GM12801 (cell line): ENCODE data around the gene WDR75.

Experiments
- CTCF ChIP-seq: IDR thresholded peaks from one replicate; pipeline ENCODE4 v1.5.1; 2011; ENCODE audit warnings: control low read depth; ENCODE audit not compliant: insufficient read length; ENCODE audit errors: extremely low read depth

Gene WDR75

DNA sequence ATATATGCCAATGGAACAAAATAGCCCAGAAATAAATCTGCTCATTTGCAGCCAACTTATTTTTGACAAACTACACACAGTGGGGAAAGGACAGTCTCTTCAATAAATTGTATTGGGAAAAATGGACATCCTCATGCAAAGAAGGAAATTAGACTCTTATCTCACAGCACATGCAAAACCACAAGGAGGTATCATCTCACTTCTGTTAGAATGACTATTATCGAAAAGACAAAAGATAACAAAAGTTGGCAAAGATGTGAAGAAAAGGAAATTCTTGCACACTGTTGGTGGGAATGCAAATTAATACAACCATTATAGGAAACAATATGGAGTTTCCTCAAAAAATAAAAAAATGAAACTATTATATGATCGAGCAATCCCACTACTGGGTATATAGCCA, 16.3 kb upstream of the WDR75 start:
- TF ChIP-seq CTCF = no peak

GRCh38 chr2:189425676-189426075, 15.6 kb upstream of the WDR75 start:
- TF ChIP-seq CTCF = no peak

GRCh38 chr2:189426886-189427285, 14.4 kb upstream of the WDR75 start:
- no peak for TF ChIP-seq CTCF

- TF ChIP-seq CTCF = no peak
Observed at GRCh38 chr2:189427872-189428271, 13.4 kb upstream of the WDR75 start.

DNA sequence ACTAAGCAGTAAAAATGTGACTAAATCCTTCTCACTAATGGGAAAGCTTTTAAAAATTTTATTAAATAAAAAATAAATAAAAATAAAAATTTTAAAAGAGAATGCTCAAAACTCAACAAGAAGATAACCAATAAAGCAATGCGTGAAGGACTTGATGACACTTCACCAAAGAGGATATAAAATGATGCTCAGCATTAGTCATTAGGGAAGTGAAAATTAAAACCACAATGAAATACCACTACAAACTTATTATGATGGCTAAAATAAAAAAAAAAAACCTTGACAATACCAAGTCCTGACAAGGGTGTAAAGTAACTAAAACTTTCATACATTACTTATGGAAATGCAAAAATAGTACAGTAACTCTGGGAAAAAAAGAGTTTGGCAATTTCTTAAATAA, 3.3 kb upstream of the WDR75 start:
- TF ChIP-seq CTCF = no peak

DNA sequence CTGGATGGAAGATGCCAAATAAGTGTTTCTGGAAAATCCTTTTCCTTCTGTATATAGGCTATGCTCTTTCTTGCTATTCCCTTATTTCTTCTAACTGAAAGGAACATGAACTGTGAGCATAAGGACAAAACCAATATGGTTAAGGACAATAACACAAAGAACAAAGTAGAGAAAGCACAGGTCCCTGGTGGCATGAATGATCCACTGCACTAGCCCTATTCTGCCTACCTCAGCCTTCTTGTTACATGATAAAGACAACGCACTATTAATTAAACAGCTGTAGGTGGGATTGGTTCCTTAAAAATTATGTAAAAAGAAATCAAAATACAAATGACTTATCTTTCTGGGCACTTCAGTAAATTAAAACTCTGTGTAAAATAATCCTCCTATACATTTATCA, 1.9 kb upstream of the WDR75 start:
- no peak for TF ChIP-seq CTCF

GRCh38 chr2:189440644-189440946, 679 bp upstream of the WDR75 start:
- TF ChIP-seq CTCF = no peak

GRCh38 chr2:189441709-189442074, 418 bp downstream of the WDR75 start:
- no peak for TF ChIP-seq CTCF
